ENCODE results near the gene TMEM51. TPM values are rescaled to one million over a fixed set of nuclear protein-coding genes. Genes with fewer than 3 reads are reported as not detected.

The TMEM51 gene
- total RNA-seq, 1 donor from 2014 or later, result 82.3 TPM

DNA sequence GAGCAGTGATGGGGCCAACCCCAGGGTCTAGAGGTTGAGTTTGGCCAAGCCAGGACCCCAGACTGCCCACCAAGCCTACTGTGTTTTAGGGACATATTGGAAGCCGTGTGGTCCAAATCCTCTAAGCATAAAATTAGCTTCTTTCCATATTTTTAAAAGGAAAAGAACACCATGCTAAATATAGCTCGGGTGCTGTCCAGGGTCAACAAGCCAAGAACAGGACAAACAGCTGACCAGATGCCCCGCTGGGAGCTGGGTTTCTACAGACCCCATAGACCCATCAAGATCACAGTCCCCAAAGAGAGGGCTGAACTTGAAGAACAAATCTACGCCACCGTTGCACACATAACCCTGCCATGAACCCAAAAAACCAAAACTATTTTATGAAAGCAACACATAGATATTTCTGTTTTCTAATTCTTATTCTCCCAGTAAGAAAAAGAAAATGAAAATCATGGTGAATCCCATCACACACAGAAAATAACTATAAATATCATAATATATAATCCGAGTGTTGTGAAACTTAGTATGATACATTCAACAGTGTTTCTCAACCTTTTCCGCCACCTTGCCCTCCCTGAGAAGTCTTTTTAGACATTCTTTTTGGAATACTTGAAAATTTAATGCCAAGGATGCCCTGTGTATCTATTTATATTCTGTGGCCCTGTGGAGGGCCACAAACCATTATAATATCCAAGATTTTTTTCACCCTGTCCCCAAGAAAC, 57.3 kb downstream of the TMEM51 start:
- no peak overlapping the region for H3K4me3 ChIP-seq (ENCODE audit: low read depth, low read length)
- DNase-seq (ENCODE audit: low read depth), result no peak
- no peaks in the 10 kb centered on the region for H3K36me3 ChIP-seq (ENCODE audit: control insufficient read depth, insufficient read depth, low read length)
- no peak for TF ChIP-seq CTCF (IDR thresholded peaks at IDR 0.05; ENCODE audit: insufficient read depth, low read length, poor library complexity, severe bottlenecking)
- no peaks in the 10 kb centered on the region for H3K27me3 ChIP-seq (ENCODE audit: control insufficient read depth, insufficient read depth, low read length)

DNA sequence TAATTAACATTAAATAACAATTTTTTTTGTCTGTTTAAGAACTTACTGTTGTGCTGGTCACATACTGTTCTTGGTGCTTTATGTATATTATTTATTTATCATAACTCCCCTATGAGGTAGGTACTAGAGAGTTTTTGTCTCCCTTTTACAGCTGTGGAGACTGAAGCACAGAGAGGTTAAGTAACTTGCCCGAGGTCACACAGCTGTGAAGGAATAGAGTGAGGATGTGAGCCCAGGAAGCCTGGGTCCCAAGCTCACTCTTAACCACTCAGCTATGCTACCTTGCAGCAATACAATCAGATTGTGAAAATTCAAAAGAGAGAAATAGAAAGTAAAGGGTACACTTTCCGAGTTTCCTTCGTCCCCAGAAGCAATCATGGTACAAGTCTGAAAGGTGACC, 57.9 kb downstream of the TMEM51 start:
- no peaks in the 10 kb centered on the region for H3K36me3 ChIP-seq (ENCODE audit: control insufficient read depth, insufficient read depth, low read length)
- no peak for TF ChIP-seq CTCF (IDR thresholded peaks at IDR 0.05; ENCODE audit: insufficient read depth, low read length, poor library complexity, severe bottlenecking)
- no peak for DNase-seq (ENCODE audit: low read depth)
- H3K27me3 ChIP-seq (ENCODE audit: control insufficient read depth, insufficient read depth, low read length), result no peaks in the 10 kb centered on the region
- H3K4me3 ChIP-seq (ENCODE audit: low read depth, low read length), result no peak overlapping the region

DNA sequence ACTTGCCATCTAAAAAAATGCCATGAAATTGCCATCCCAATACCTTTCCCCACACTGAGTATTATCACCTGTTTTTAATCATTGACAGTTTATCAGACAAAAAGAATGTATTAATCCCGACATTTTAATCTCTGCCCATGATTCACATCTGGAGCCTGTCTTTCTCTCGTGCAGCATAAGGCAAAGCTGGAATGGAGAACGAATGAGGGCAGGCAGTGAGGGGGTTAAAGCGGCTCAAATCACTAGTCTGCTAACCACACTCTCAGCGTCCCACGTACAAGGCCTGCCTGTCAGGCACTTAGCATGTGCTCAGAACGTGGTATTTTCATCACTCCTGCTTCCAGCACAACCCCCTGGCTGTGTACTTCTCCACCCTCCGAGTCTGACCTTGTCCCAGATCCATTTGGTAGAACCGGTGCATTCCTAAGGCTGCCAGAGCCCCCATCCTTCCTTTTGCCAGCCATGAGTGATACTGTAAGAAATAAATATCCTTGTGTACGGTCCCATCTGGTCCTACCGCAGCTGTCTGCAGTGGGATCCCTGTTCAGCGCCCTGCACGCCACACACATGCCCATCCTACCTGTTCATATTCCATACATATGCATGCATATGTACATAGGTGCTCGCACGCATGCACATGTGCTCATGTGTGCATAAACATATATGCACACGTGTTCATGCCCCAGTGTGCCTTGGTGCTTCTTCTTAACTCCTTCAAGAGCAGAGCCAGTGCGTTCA, 58.8 kb downstream of the TMEM51 start:
- DNase-seq (ENCODE audit: low read depth), result no peak
- Histone ChIP-seq H3K27me3 (ENCODE audit: control insufficient read depth, insufficient read depth, low read length) (no peaks in the 10 kb centered on the region), H3K4me3 (ENCODE audit: low read depth, low read length) (no peak overlapping the region), H3K36me3 (ENCODE audit: control insufficient read depth, insufficient read depth, low read length) (no peaks in the 10 kb centered on the region)
- TF ChIP-seq CTCF (IDR thresholded peaks at IDR 0.05; ENCODE audit: insufficient read depth, low read length, poor library complexity, severe bottlenecking), result no peak

DNA sequence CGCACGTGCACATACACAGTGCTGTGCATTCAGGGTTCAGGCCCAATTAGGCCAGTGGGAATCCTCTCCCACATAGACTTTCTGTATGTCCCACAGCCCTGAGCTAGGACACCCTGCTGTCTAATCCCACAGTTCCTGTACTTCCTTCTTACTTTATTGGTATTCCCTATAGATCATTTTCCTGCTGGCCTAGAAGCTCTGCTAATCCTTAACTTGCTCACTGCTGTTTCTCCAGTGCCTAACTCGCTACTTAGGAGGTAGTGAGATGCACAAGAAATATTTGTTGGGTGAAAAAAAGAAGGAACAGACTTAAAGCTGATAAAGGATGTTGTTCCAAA, 59.4 kb downstream of the TMEM51 start:
- Histone ChIP-seq H3K4me3 (ENCODE audit: low read depth, low read length) (no peak overlapping the region), H3K27me3 (ENCODE audit: control insufficient read depth, insufficient read depth, low read length) (no peaks in the 10 kb centered on the region), H3K36me3 (ENCODE audit: control insufficient read depth, insufficient read depth, low read length) (no peaks in the 10 kb centered on the region)
- no peak for DNase-seq (ENCODE audit: low read depth)
- TF ChIP-seq CTCF (IDR thresholded peaks at IDR 0.05; ENCODE audit: insufficient read depth, low read length, poor library complexity, severe bottlenecking), result no peak

DNA sequence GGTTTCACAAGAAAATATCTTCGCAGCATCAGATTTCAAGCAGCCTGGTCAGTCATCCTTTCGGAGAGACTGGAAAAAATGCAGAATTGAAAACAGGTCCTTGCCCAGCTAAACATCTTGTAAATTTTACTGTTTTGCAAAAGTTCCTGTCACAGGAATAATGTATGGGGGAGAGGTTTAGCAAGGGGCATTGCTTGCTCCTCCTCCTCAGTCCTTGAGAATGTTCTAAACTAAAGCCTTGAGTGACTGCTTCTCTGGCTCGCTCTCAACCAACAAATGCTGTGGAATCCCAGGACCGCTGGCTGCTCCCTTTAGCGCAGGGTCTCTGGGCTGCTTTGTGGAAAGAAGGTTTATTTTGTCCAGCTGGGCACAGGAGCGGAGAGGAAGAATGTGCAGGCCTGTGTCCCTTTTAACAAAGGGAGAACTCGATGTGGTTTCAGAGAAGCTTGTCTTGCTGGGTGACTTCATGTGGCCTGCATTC, 59.8 kb downstream of the TMEM51 start:
- Histone ChIP-seq H3K27me3 (ENCODE audit: control insufficient read depth, insufficient read depth, low read length) (no peaks in the 10 kb centered on the region), H3K36me3 (ENCODE audit: control insufficient read depth, insufficient read depth, low read length) (no peaks in the 10 kb centered on the region), H3K4me3 (ENCODE audit: low read depth, low read length) (no peak overlapping the region)
- DNase-seq (ENCODE audit: low read depth), result no peak
- no peak for TF ChIP-seq CTCF (IDR thresholded peaks at IDR 0.05; ENCODE audit: insufficient read depth, low read length, poor library complexity, severe bottlenecking)

Data from kidney epithelial cell (primary cell).